Measurements from ENCODE around the gene SLCO3A1. TPM values are rescaled to one million over a fixed set of nuclear protein-coding genes. Genes with fewer than 3 reads are reported as not detected.

The SLCO3A1 gene
- total and polyA plus RNA-seq, 2 of the 8 experiments (the other 6 are each of a cell fraction or from before 2014, with no cell fraction given) = 15.1 to 20.4 TPM

DNA sequence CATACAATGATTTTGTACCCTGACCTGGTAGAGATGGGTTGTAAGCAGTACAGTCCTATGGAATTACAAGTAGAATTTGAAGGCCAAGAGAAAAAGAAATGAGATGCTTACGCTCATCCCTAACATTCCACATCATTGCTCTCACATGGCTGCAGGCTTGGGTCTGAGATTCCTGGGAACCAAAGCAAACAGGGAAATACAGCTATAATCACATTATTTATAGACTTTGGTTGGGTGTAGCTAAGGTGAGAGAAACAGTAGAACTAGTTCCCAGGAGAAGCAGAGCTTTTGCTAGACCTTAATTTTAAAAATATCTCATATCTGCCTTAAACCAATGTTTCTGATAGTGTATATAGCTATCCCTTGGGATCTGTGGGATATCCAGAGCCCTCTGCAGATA is 51.4 kb downstream of the SLCO3A1 start:
- Histone ChIP-seq H4K8ac (ENCODE audit: extremely low read depth, insufficient read depth, low read length) (no peak overlapping the region), H3K79me2 (ENCODE audit: control insufficient read depth in 1 of 2, insufficient read depth in 2 of 2, low read length in 2 of 2) (peaks cover 0 to 6% of the 10 kb centered on the region in 2 experiments; a peak in 1 of 4 replicates), H2BK15ac (ENCODE audit: low read length) (no peak overlapping the region), H3K4ac (replicated peaks; ENCODE audit: insufficient read length, low read depth, low read length) (no peak overlapping the region), H3K27me3 (replicated peaks in 1 of 4; ENCODE audit: control insufficient read depth in 3 of 4, extremely low read depth in 1 of 4, insufficient read depth in 3 of 4, low read length in 3 of 4) (0 out of 7 replicates have a peak, but pooled peaks cover 0 to 2% (median 0%) of the 10 kb centered on the region in 4 experiments), H3K14ac (ENCODE audit: insufficient read length) (no peak overlapping the region), H4K5ac (ENCODE audit: insufficient read length, low read depth, low read length) (no peak overlapping the region), H2BK120ac (replicated peaks; ENCODE audit: low read depth, low read length) (no peak overlapping the region), H2AK5ac (ENCODE audit: low read depth, low read length) (no peak overlapping the region), H3K9me3 (ENCODE audit: insufficient read depth in 2 of 2, low read depth in 1 of 2, low read length in 1 of 2) (no peaks in the 10 kb centered on the region), H3K36me3 (ENCODE audit: control insufficient read depth in 2 of 4, insufficient read depth in 4 of 4, low read length in 3 of 4) (no peaks in the 10 kb centered on the region), H3K56ac (replicated peaks; ENCODE audit: insufficient read length, low read depth, low read length) (no peak overlapping the region), H2BK12ac (ENCODE audit: low read depth, low read length) (no peak overlapping the region), H2AFZ (ENCODE audit: low read length) (no peak overlapping the region), H3K4me1 (replicated peaks in 1 of 4; ENCODE audit: control insufficient read depth in 3 of 4, insufficient read depth in 4 of 4, low read length in 3 of 4) (peaks cover 0 to 5% (median 3%) of the 10 kb centered on the region in 4 experiments; a peak in 5 of 7 replicates), H3K4me2 (ENCODE audit: insufficient read depth in 1 of 2, low read depth in 2 of 2, low read length in 2 of 2) (no peak overlapping the region), H3K18ac (ENCODE audit: extremely low read depth, low read length) (no peak overlapping the region), H3K4me3 (ENCODE audit: extremely low read depth in 1 of 4, insufficient read depth in 2 of 4, low read depth in 3 of 4, low read length in 4 of 4) (no peak overlapping the region), H3K27ac (ENCODE audit: low read depth, low read length) (no peak overlapping the region), H4K91ac (replicated peaks; ENCODE audit: insufficient read length, low read length) (no peak overlapping the region), H2BK20ac (ENCODE audit: low read length) (no peak overlapping the region), H3K79me1 (ENCODE audit: low read depth, low read length) (no peaks in the 10 kb centered on the region), H3K23ac (ENCODE audit: insufficient read length) (no peak overlapping the region), H2BK5ac (ENCODE audit: low read depth, low read length) (no peak overlapping the region), H3K9ac (replicated peaks in 1 of 4; ENCODE audit: extremely low read depth in 1 of 4, low read depth in 3 of 4, low read length in 3 of 4) (no peak overlapping the region), H3K23me2 (ENCODE audit: low read depth, low read length) (no peaks in the 10 kb centered on the region), H4K20me1 (replicated peaks in 1 of 2; ENCODE audit: control insufficient read depth in 1 of 2, insufficient read depth in 2 of 2, low read length in 2 of 2) (no peaks in the 10 kb centered on the region)
- no peak for TF ChIP-seq NANOG (IDR thresholded peaks at IDR 0.05; ENCODE audit: insufficient read depth, low read depth, low read length, poor library complexity, severe bottlenecking)
- TF ChIP-seq SRF (IDR thresholded peaks at IDR 0.05; ENCODE audit: low read depth, low read length) = no peak
- no peak for FAIRE-seq
- CTCF ChIA-PET (ENCODE audit: partially characterized antibody) = interaction anchor here (0.8 to 2.0 kb wide), 5 partner anchors 10 to 174 kb away, joined by 3 to 6 read pairs (median 3); no protein-coding TSS in a partner anchor
- WGBS, 2 experiments (ENCODE audit: extremely low coverage in 1 of 2, insufficient coverage in 1 of 2, insufficient read length in 1 of 2, insufficient replicate concordance in 2 of 2, low coverage in 1 of 2, low lambda C conversion rate in 2 of 2, missing lambda C conversion rate in 1 of 2) = 100% methylated on average over 1 of the region's 1 CpG; no CpG with 5 or more reads in 1 of the 2 experiments
- no peak for DNase-seq (ENCODE audit: low read depth in 1 of 2, low spot score in 2 of 2)
- POLR2A ChIA-PET (ENCODE audit: partially characterized antibody) = no interaction called here
